Measurements from ENCODE around the gene TSHZ2. TPM values are rescaled to one million over a fixed set of nuclear protein-coding genes. Genes with fewer than 3 reads are reported as not detected.

Gene TSHZ2
- total and polyA plus RNA-seq, 2 donors (not counting 3 experiments of a cell fraction or from before 2014, with no cell fraction given), result not detected

GRCh38 chr20:53527196-53527595 lies 555.0 kb downstream of the TSHZ2 start:
- no peaks in the 10 kb centered on the region for H3K9me1 ChIP-seq (replicated peaks; ENCODE audit: control insufficient read depth, extremely low read depth, insufficient read depth, low read length)
- no peaks in the 10 kb centered on the region for H3K27me3 ChIP-seq (ENCODE audit: control insufficient read depth in 2 of 2, insufficient read depth in 2 of 2, low read length in 2 of 2)
- BruUV-seq (replicated peaks), result no TSS peak
- ChIA-PET CTCF (no interaction called here), POLR2A (no interaction called here)
- no peak overlapping the region for H3K4me3 ChIP-seq (replicated peaks in 1 of 3; ENCODE audit: insufficient read depth in 1 of 3, low read depth in 1 of 3, low read length in 3 of 3)
- TF ChIP-seq EZH2 (IDR thresholded peaks at IDR 0.05; ENCODE audit: borderline replicate concordance, low read depth, low read length, severe bottlenecking), result no peak
- TF ChIP-seq GATA2 (IDR thresholded peaks at IDR 0.05; ENCODE audit: insufficient read depth, insufficient read length, low read depth, low read length), result no peak
- no peak for TF ChIP-seq MAX (IDR thresholded peaks at IDR 0.05; ENCODE audit: insufficient read depth, insufficient read length)
- no peak for TF ChIP-seq FOS (IDR thresholded peaks at IDR 0.05; ENCODE audit: borderline replicate concordance, insufficient read depth, low read length)
- TF ChIP-seq JUN (IDR thresholded peaks at IDR 0.05; ENCODE audit: borderline replicate concordance, insufficient read depth, insufficient read length, low read depth), result no peak
- H2AFZ ChIP-seq (ENCODE audit: low read depth, low read length), result no peak overlapping the region
- FAIRE-seq (no peak), DNase-seq (ENCODE audit: low read depth, low spot score) (no peak)
- no peaks in the 10 kb centered on the region for H3K4me1 ChIP-seq (ENCODE audit: control insufficient read depth, extremely low read depth, insufficient read depth, low read length)
- H3K9me3 ChIP-seq (replicated peaks; ENCODE audit: control insufficient read depth, insufficient read depth, low read length), result no peaks in the 10 kb centered on the region
- no peaks in the 10 kb centered on the region for H4K20me1 ChIP-seq (replicated peaks; ENCODE audit: control insufficient read depth, extremely low read depth, insufficient read depth, low read length)
- H3K9ac ChIP-seq (replicated peaks; ENCODE audit: extremely low read depth, insufficient read depth, low read length), result no peak overlapping the region
- dilution Hi-C loops (cut with MboI; ENCODE audit: extremely low pct_ligation_motif_present, low sequenced_read_pairs), result no loop called here
- intact Hi-C loops (cut with micrococcal nuclease), result no loop called here
- no peak overlapping the region for H3K4me2 ChIP-seq (ENCODE audit: insufficient read depth, low read length)
- H3K79me2 ChIP-seq (ENCODE audit: control insufficient read depth, insufficient read depth, low read length), result no peaks in the 10 kb centered on the region
- H3K27ac ChIP-seq (ENCODE audit: insufficient read depth, low read depth, low read length), result no peak overlapping the region
- H3K36me3 ChIP-seq (ENCODE audit: control insufficient read depth in 2 of 2, extremely low read depth in 1 of 2, insufficient read depth in 2 of 2, low read length in 2 of 2), result no peaks in the 10 kb centered on the region

- intact Hi-C loops (cut with micrococcal nuclease), result no loop called here
Observed at GRCh38 chr20:53529658-53530057, 557.5 kb downstream of the TSHZ2 start.

More at GRCh38 chr20:53529658-53530057, 557.5 kb downstream of the TSHZ2 start:
- ChIA-PET CTCF (interaction anchor here (0.7 to 1.0 kb wide), 2 partner anchors 13 to 18 kb away, joined by 3 read pairs; no protein-coding TSS in a partner anchor), POLR2A (no interaction called here)
- Histone ChIP-seq H3K27ac (ENCODE audit: insufficient read depth, low read depth, low read length) (no peak overlapping the region), H3K9me1 (replicated peaks; ENCODE audit: control insufficient read depth, extremely low read depth, insufficient read depth, low read length) (no peaks in the 10 kb centered on the region), H3K4me1 (ENCODE audit: control insufficient read depth, extremely low read depth, insufficient read depth, low read length) (no peaks in the 10 kb centered on the region), H3K36me3 (ENCODE audit: control insufficient read depth in 2 of 2, extremely low read depth in 1 of 2, insufficient read depth in 2 of 2, low read length in 2 of 2) (no peaks in the 10 kb centered on the region), H3K9ac (replicated peaks; ENCODE audit: extremely low read depth, insufficient read depth, low read length) (no peak overlapping the region), H3K9me3 (replicated peaks; ENCODE audit: control insufficient read depth, insufficient read depth, low read length) (no peaks in the 10 kb centered on the region), H3K27me3 (ENCODE audit: control insufficient read depth in 2 of 2, insufficient read depth in 2 of 2, low read length in 2 of 2) (no peaks in the 10 kb centered on the region), H3K4me2 (ENCODE audit: insufficient read depth, low read length) (no peak overlapping the region), H2AFZ (ENCODE audit: low read depth, low read length) (no peak overlapping the region), H3K79me2 (ENCODE audit: control insufficient read depth, insufficient read depth, low read length) (no peaks in the 10 kb centered on the region), H4K20me1 (replicated peaks; ENCODE audit: control insufficient read depth, extremely low read depth, insufficient read depth, low read length) (no peaks in the 10 kb centered on the region), H3K4me3 (replicated peaks in 1 of 3; ENCODE audit: insufficient read depth in 1 of 3, low read depth in 1 of 3, low read length in 3 of 3) (no peak overlapping the region)
- no TSS peak for BruUV-seq (replicated peaks)
- TF ChIP-seq JUN (IDR thresholded peaks at IDR 0.05; ENCODE audit: borderline replicate concordance, insufficient read depth, insufficient read length, low read depth) (no peak), POLR2A (IDR thresholded peaks at IDR 0.05; ENCODE audit: low read depth, low read length) (no peak)
- dilution Hi-C loops (cut with MboI; ENCODE audit: extremely low pct_ligation_motif_present, low sequenced_read_pairs), result no loop called here
- DNase-seq (ENCODE audit: low read depth, low spot score) (no peak), FAIRE-seq (no peak)
